Liver (tissue), 3 donors: ENCODE results near the gene ABCD3.

Experiments
- FOXA1 ChIP-seq: IDR thresholded peaks from 2 replicates; pipeline ENCODE4 v1.6.1; 2016; ENCODE audit warnings: antibody characterized with exemption
- HNF4G ChIP-seq: IDR thresholded peaks from 2 replicates; pipeline ENCODE4 v1.6.1; 2016; ENCODE audit warnings: antibody characterized with exemption
- JUND ChIP-seq, 2 donors: IDR thresholded peaks; 2 replicates each; pipeline ENCODE4 v1.6.1; 2016; ENCODE audit warnings: antibody characterized with exemption in 2 of 2
- RAD21 ChIP-seq, 2 donors: IDR thresholded peaks; 2 replicates each; pipeline ENCODE4 v1.6.1; 2016; ENCODE audit warnings: antibody characterized with exemption in 2 of 2, mild to moderate bottlenecking in 2 of 2
- SP1 ChIP-seq: IDR thresholded peaks from 2 replicates; pipeline ENCODE4 v1.6.1; 2018; ENCODE audit warnings: antibody characterized with exemption, mild to moderate bottlenecking
- YY1 ChIP-seq: IDR thresholded peaks from 2 replicates; pipeline ENCODE4 v1.6.1; 2016; ENCODE audit warnings: antibody characterized with exemption, mild to moderate bottlenecking
- TF ChIP-seq, protein P1 (sequence below): fragments of 150-350 bp; IDR thresholded peaks from 2 replicates; pipeline ENCODE4 v1.5.1; 2017; ENCODE audit warnings: improper control_type of control experiment, low read depth, low read length; ENCODE audit not compliant: missing input control
- TF ChIP-seq, protein P2 (sequence below): IDR thresholded peaks from 2 replicates; pipeline ENCODE4 v1.6.1; 2016; ENCODE audit warnings: antibody characterized with exemption
- TF ChIP-seq, protein P3 (sequence below): IDR thresholded peaks from 2 replicates; pipeline ENCODE4 v1.6.1; 2016; ENCODE audit warnings: antibody characterized with exemption
- donor health status: healthy.
- donor health status: healthy.

DNA sequence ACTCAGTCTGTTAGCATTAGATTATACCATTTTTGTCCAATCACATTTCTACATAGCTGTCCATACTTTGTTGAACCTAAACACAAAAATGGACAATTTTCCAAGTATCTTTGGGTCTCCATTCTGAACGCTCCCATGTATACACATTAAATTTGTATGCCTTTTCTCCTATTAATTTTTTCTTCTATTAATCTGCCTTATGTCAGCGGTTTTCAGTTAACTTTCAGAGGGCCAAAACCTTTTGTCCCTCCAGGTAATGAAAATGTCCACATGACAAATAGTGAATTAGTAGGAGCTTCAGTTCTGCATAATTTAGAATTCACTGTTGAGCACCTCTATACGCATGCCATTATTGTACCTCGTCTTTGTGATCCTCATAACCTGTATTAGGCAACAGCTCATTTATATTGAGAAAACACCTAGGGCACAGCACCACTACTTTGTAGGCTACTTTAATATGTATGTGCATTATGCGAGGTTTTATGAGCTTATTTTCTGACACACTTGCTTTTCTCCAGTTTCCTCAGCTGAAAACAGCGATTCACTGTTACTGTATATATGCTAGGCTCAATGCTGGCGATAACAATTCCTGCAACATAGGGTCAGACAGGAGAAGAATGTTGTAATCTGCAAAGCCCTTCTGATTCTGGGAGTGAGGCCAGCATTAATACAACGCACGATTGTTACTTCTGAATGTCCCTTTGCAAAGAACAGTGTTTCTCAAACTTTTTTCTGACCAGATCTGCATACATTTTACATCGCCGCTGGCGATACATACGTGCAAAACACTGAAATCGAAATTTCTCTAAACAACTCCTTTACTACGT is 1.1 kb upstream of the ABCD3 start:
- TF ChIP-seq, protein P1, sequence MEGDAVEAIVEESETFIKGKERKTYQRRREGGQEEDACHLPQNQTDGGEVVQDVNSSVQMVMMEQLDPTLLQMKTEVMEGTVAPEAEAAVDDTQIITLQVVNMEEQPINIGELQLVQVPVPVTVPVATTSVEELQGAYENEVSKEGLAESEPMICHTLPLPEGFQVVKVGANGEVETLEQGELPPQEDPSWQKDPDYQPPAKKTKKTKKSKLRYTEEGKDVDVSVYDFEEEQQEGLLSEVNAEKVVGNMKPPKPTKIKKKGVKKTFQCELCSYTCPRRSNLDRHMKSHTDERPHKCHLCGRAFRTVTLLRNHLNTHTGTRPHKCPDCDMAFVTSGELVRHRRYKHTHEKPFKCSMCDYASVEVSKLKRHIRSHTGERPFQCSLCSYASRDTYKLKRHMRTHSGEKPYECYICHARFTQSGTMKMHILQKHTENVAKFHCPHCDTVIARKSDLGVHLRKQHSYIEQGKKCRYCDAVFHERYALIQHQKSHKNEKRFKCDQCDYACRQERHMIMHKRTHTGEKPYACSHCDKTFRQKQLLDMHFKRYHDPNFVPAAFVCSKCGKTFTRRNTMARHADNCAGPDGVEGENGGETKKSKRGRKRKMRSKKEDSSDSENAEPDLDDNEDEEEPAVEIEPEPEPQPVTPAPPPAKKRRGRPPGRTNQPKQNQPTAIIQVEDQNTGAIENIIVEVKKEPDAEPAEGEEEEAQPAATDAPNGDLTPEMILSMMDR: no peak
- peak in 1 of 2 donors; percentile 36 for TF ChIP-seq RAD21 (IDR thresholded peaks at IDR 0.05)
- peak in 1 of 2 donors; percentile 66 for TF ChIP-seq JUND (IDR thresholded peaks at IDR 0.05)
- no peak for TF ChIP-seq YY1
- TF ChIP-seq, protein P2, sequence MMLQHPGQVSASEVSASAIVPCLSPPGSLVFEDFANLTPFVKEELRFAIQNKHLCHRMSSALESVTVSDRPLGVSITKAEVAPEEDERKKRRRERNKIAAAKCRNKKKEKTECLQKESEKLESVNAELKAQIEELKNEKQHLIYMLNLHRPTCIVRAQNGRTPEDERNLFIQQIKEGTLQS: peak; percentile 57
- TF ChIP-seq SP1: no peak
- TF ChIP-seq HNF4G: peak; percentile 7
- TF ChIP-seq FOXA1: no peak
- TF ChIP-seq, protein P3, sequence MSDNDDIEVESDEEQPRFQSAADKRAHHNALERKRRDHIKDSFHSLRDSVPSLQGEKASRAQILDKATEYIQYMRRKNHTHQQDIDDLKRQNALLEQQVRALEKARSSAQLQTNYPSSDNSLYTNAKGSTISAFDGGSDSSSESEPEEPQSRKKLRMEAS: no peak
